Right cardiac atrium (tissue), 5 donors: ENCODE measurements around the gene WBP1L. TPM values are rescaled to one million over a fixed set of nuclear protein-coding genes. Genes with fewer than 3 reads are reported as not detected.
"Not testable (repeated sequence)": the region's sequence is repeated elsewhere in the genome, so short reads cannot be mapped to it uniquely, and the experiment has no call there.

Source experiments
- ATAC-seq, 2 donors: fragments of 200-7000 bp; cut with Tn5 transposase; one replicate each; pipeline versions ENCODE4 v1.8.0 to v1.9.1; 2020; ENCODE audit warnings: moderate library complexity in 2 of 2, mild to moderate bottlenecking in 1 of 2
- DNase-seq, 3 donors: peaks; one replicate each; pipeline ENCODE4 v3.0.0-alpha.2; 2020
- H3K27ac ChIP-seq: one replicate; pipeline ENCODE4 v1.5.1; 2013; ENCODE audit warnings: mild to moderate bottlenecking, low read length, control low read depth, moderate library complexity
- H3K27me3 ChIP-seq: one replicate; pipeline ENCODE4 v1.6.1; 2013; ENCODE audit not compliant: control insufficient read depth, insufficient read depth
- H3K4me1 ChIP-seq: one replicate; pipeline ENCODE4 v1.6.1; 2013; ENCODE audit warnings: low read length; ENCODE audit not compliant: control insufficient read depth, insufficient read depth
- H3K4me3 ChIP-seq: one replicate; pipeline ENCODE4 v1.5.1; 2013; ENCODE audit warnings: low read length, control low read depth
- H3K9me3 ChIP-seq: one replicate; pipeline ENCODE4 v1.6.1; 2013; ENCODE audit warnings: low read length; ENCODE audit not compliant: control insufficient read depth
- WGBS: extraction: QIAGEN DNeasy Blood & Tissue Kit; methylation state at CpG from one replicate; pipeline ENCODE4 v1.1.7; 2013; 5-methylcytosine and 5-hydroxymethylcytosine counted together
- intact Hi-C, 4 donors: fragments of 100-400 bp; cut with DNase I; formaldehyde crosslinking; loops; one replicate each; pipeline versions ENCODE4 v1.11.0 to v1.14.0; 2022 to 2023
- polyA plus RNA-seq: library from polyadenylated mRNA; stranded (reverse); fragments of 200-250 nt; gene quantifications from one replicate; pipeline ENCODE4 v1.2.3, GENCODE V29; 2013
- total RNA-seq, 4 donors: library from RNA; stranded (reverse); fragmentation: NEBNext Ultra II Directional; extraction: Animal tissue kit (Norgen Biotek cat#: 25700); gene quantifications; one replicate each; pipeline ENCODE4 v1.2.1, GENCODE V29; 2021
- donor health status: healthy with polysubstance abuse.
- donor health status: DM: no; HTN: yes; CAD: no.
- donor health status: DM: no; HTN: no; CAD: no.
- donor health status: DM: no; HTN: yes; CAD: no; lungs with severe emphysema.
- donor health status: DM: yes; HTN: yes; CAD: no.

The WBP1L gene
- total and polyA plus RNA-seq, 5 donors: 19.1 to 50.5 (median 36.9) TPM

GRCh38 chr10:102813734-102814452 lies 70.1 kb downstream of the WBP1L start:
- intact Hi-C loops: loop anchor here in 2 of 4 donors (2.0 to 10.0 kb wide), 2 partner anchors 13 to 69 kb away; partner anchors contain the start of gene WBP1L (in 1 of the 2)

GRCh38 chr10:102814453-102814871 lies 70.7 kb downstream of the WBP1L start:
- no peaks in the 10 kb centered on the region for H3K9me3 ChIP-seq
- ATAC-seq: peak; percentile 43 to 82
- 40% methylated on average over 8 of the region's 8 CpGs for WGBS
- H3K27ac ChIP-seq: peak overlapping the region; percentile 86
- intact Hi-C loops: loop anchor here in 2 of 4 donors (2.0 to 10.0 kb wide), 2 partner anchors 14 to 70 kb away; partner anchors contain the start of gene WBP1L (in 1 of the 2)
- peaks cover 26% of the 10 kb centered on the region for H3K4me1 ChIP-seq
- no peaks in the 10 kb centered on the region for H3K27me3 ChIP-seq
- peak; percentile 85 to 88 (median 85) for DNase-seq
- H3K4me3 ChIP-seq: no peak overlapping the region

More at GRCh38 chr10:102813734-102814452, 70.1 kb downstream of the WBP1L start:
- Histone ChIP-seq H3K9me3 (no peaks in the 10 kb centered on the region), H3K4me1 (peaks cover 26% of the 10 kb centered on the region), H3K27ac (peak overlapping the region; percentile 86), H3K27me3 (no peaks in the 10 kb centered on the region), H3K4me3 (no peak overlapping the region)
- ATAC-seq (peak; percentile 18 to 52), DNase-seq (peak; percentile 57 to 78 (median 70))
- WGBS: 53% methylated on average over 16 of the region's 16 CpGs

- H3K27me3 ChIP-seq: no peaks in the 10 kb centered on the region
- peak; percentile 59 to 60 for ATAC-seq
- H3K4me3 ChIP-seq: no peak overlapping the region
- peak; percentile 88 to 95 (median 93) for DNase-seq
- intact Hi-C loops: loop anchor here in 2 of 4 donors (2.0 to 10.0 kb wide), 2 partner anchors 14 to 70 kb away; partner anchors contain the start of gene WBP1L (in 1 of the 2)
- H3K4me1 ChIP-seq: peaks cover 26% of the 10 kb centered on the region
- 51% methylated on average over 23 of the region's 23 CpGs for WGBS
- H3K27ac ChIP-seq: peak overlapping the region; percentile 100
- no peaks in the 10 kb centered on the region for H3K9me3 ChIP-seq
These were observed 71.3 kb downstream of the WBP1L start for GRCh38 chr10:102814873-102815661.

- DNase-seq (peak; percentile 56 to 76 (median 74)), ATAC-seq (peak; percentile 74 to 77)
- H3K9me3 ChIP-seq: no peaks in the 10 kb centered on the region
- intact Hi-C loops: loop anchor here in 2 of 4 donors (2.0 to 10.0 kb wide), 2 partner anchors 15 to 71 kb away; partner anchors contain the start of gene WBP1L (in 1 of the 2)
- no peak overlapping the region for H3K4me3 ChIP-seq
- H3K4me1 ChIP-seq: peaks cover 26% of the 10 kb centered on the region
- H3K27ac ChIP-seq: peak overlapping the region; percentile 100
- H3K27me3 ChIP-seq: no peaks in the 10 kb centered on the region
- WGBS: 9% methylated on average over 12 of the region's 12 CpGs
These were observed 72.2 kb downstream of the WBP1L start for GRCh38 chr10:102815790-102816549.

- WGBS: 97% methylated on average over 4 of the region's 4 CpGs
- ATAC-seq (no peak), DNase-seq (no peak)
- Histone ChIP-seq H3K27ac (peak overlapping the region; percentile 20), H3K9me3 (no peaks in the 10 kb centered on the region), H3K4me3 (no peak overlapping the region), H3K4me1 (peaks cover 26% of the 10 kb centered on the region), H3K27me3 (no peaks in the 10 kb centered on the region)
- intact Hi-C loops: loop anchor here in 1 of 4 donors (10.0 kb wide), 1 partner anchor 72 kb away; the partner anchor contains the start of gene WBP1L
These were observed 73.4 kb downstream of the WBP1L start for GRCh38 chr10:102817175-102817574.

- no peak overlapping the region for H3K27ac ChIP-seq
- H3K27me3 ChIP-seq: no peaks in the 10 kb centered on the region
- peaks cover 21% of the 10 kb centered on the region for H3K4me1 ChIP-seq
- H3K9me3 ChIP-seq: no peaks in the 10 kb centered on the region
- intact Hi-C loops: loop anchor here in 1 of 4 donors (10.0 kb wide), 1 partner anchor 74 kb away; the partner anchor contains the start of gene WBP1L
- H3K4me3 ChIP-seq: no peak overlapping the region
- WGBS: 75% methylated on average over 6 of the region's 6 CpGs
- ATAC-seq (no peak), DNase-seq (peak in 2 of 3 donors; percentile 57 to 62)
These were observed 75.3 kb downstream of the WBP1L start for GRCh38 chr10:102819054-102819453.

- intact Hi-C loops, H3K27ac ChIP-seq: not testable (repeated sequence)
- 98% methylated on average over 5 of the region's 5 CpGs for WGBS
These were observed 76.3 kb downstream of the WBP1L start for GRCh38 chr10:102820008-102820407.

GRCh38 chr10:102822222-102822621 lies 78.5 kb downstream of the WBP1L start:
- WGBS: 92% methylated on average over 12 of the region's 12 CpGs
- peak in 1 of 3 donors; percentile 54 for DNase-seq
- no peak for ATAC-seq
- peaks cover 3% of the 10 kb centered on the region for H3K4me1 ChIP-seq
- intact Hi-C loops: no loop called here
- H3K27me3 ChIP-seq: no peaks in the 10 kb centered on the region
- no peak overlapping the region for H3K27ac ChIP-seq
- H3K4me3 ChIP-seq: no peak overlapping the region
- no peaks in the 10 kb centered on the region for H3K9me3 ChIP-seq

More at GRCh38 chr10:102820008-102820407, 76.3 kb downstream of the WBP1L start:
- H3K4me3 ChIP-seq, ATAC-seq, H3K9me3 ChIP-seq, H3K27me3 ChIP-seq: not testable (repeated sequence)
- DNase-seq: peak in 1 of 3 donors; percentile 12
- H3K4me1 ChIP-seq: peaks cover 16% of the 10 kb centered on the region

GRCh38 chr10:102824664-102825063 lies 80.9 kb downstream of the WBP1L start:
- no peak overlapping the region for H3K4me3 ChIP-seq
- H3K9me3 ChIP-seq: no peaks in the 10 kb centered on the region
- no peak for DNase-seq
- no peaks in the 10 kb centered on the region for H3K4me1 ChIP-seq
- WGBS: 94% methylated on average over 4 of the region's 4 CpGs
- H3K27me3 ChIP-seq: no peaks in the 10 kb centered on the region
- H3K27ac ChIP-seq: no peak overlapping the region
- no peak for ATAC-seq
- intact Hi-C loops: loop anchor here in 1 of 4 donors (5.0 kb wide), 1 partner anchor 97 kb away; no protein-coding TSS in a partner anchor
